Subcutaneous abdominal adipose tissue (tissue), 5 donors: ENCODE data around the gene TEAD1.
A peak's percentile ranks its signal among the peaks of the same experiment; 100 is the strongest.

Experiments
- H3K27ac ChIP-seq: one replicate; pipeline ENCODE4 v1.7.0; 2013; ENCODE audit warnings: low read depth, mild to moderate bottlenecking, inconsistent platforms, low read length, moderate library complexity
- H3K27me3 ChIP-seq, 5 donors: one replicate each; pipeline ENCODE4 v1.7.0; 2013; ENCODE audit warnings: low read length in 5 of 5, inconsistent platforms in 1 of 5; ENCODE audit not compliant: control insufficient read depth in 5 of 5, insufficient read depth in 4 of 5
- H3K36me3 ChIP-seq, 5 donors: one replicate each; pipeline ENCODE4 v1.7.0; 2013; ENCODE audit warnings: low read length in 5 of 5; ENCODE audit not compliant: control insufficient read depth in 5 of 5, insufficient read depth in 5 of 5
- H3K4me1 ChIP-seq, 5 donors: one replicate each; pipeline ENCODE4 v1.7.0; 2013; ENCODE audit warnings: low read length in 5 of 5, mild to moderate bottlenecking in 3 of 5, moderate library complexity in 1 of 5; ENCODE audit not compliant: control insufficient read depth in 5 of 5, insufficient read depth in 5 of 5
- H3K4me3 ChIP-seq, 5 donors: one replicate each; pipeline ENCODE4 v1.7.0; 2013; ENCODE audit warnings: low read length in 5 of 5, low read depth in 1 of 5
- H3K9ac ChIP-seq, 5 donors: one replicate each; pipeline ENCODE4 v1.7.0; 2013; ENCODE audit warnings: low read length in 5 of 5, mild to moderate bottlenecking in 4 of 5, moderate library complexity in 3 of 5
- H3K9me3 ChIP-seq, 5 donors: one replicate each; pipeline ENCODE4 v1.7.0; 2013; ENCODE audit warnings: low read length in 5 of 5; ENCODE audit not compliant: control insufficient read depth in 5 of 5
- donor health status: healthy.
- donor health status: healthy.
- donor health status: healthy.
- donor health status: healthy.
- donor health status: healthy.

Gene TEAD1

GRCh38 chr11:12818333-12819015 is 144.3 kb downstream of the TEAD1 start:
- Histone ChIP-seq H3K9me3 (no peaks in the 10 kb centered on the region), H3K27me3 (no peaks in the 10 kb centered on the region), H3K4me3 (no peak overlapping the region), H3K27ac (peak overlapping the region; percentile 91), H3K9ac (no peak overlapping the region), H3K4me1 (peaks cover 15 to 51% (median 48%) of the 10 kb centered on the region in 5 donors), H3K36me3 (no peaks in the 10 kb centered on the region)

- Histone ChIP-seq H3K4me1 (peaks cover 6 to 41% (median 25%) of the 10 kb centered on the region in 5 donors), H3K36me3 (no peaks in the 10 kb centered on the region), H3K4me3 (no peak overlapping the region), H3K27ac (no peak overlapping the region), H3K27me3 (no peaks in the 10 kb centered on the region), H3K9me3 (no peaks in the 10 kb centered on the region), H3K9ac (no peak overlapping the region)
These were observed 148.3 kb downstream of the TEAD1 start for GRCh38 chr11:12822392-12823022.

DNA sequence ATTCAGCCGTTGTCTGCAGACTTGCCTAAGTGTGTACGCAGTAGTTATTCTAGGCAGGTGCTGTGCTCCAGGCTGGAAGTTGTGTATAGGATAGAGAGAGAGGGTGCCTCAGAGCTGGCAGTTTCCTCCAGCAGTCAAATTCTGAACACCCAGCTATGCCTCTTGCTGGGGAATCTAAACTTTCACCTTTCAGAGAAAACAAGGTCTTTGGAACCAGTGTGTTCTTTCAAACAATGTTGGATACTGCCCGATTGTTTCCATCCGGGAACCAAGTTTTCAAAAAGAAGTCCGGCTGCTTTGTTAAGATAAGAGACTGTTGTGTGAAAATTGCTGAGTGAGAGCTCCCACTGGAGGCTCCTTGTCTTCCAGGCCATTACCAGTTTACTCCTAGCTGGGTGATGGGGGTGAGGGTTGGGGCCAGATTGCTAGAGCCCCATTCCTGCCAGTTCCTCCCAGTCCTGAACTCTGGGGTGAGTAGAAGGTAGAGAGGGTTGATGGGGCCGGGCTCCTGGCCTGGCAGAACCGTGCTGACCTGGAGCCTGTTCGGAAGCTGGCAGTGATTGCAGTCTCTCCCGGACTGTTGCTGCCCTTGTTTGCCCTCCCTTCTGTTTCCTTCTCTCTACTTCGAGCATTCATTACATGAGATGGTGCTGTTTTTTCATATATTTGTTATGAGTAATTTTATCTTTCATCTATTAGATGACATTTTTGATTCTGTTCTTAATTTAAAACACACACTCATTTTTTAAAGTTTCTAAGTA is 150.2 kb downstream of the TEAD1 start:
- H3K4me3 ChIP-seq, result no peak overlapping the region
- H3K27ac ChIP-seq, result peak overlapping the region; percentile 32
- H3K9me3 ChIP-seq, result no peaks in the 10 kb centered on the region
- no peak overlapping the region for H3K9ac ChIP-seq
- no peaks in the 10 kb centered on the region for H3K36me3 ChIP-seq
- peaks cover 10 to 40% (median 25%) of the 10 kb centered on the region in 5 donors for H3K4me1 ChIP-seq
- no peaks in the 10 kb centered on the region for H3K27me3 ChIP-seq

DNA sequence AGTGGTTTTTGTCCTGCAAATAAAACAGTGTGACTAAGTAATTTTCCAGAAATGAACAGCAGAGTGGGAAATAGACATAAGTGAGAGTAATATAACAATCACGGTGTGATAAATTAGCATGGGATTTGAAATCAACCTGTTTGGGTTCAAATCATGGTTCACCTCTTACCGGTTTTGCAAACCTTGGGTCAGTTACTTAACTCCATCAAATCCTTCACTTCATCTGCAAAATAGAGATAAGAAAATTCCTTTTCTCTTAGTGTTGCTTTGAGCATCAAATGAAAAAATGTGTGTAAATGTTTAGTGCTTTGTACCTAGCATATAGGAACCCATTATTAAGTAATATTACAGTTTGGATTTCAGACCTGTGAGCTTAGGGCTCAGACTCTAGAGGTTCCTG is 152.2 kb downstream of the TEAD1 start:
- H3K27ac ChIP-seq, result no peak overlapping the region

GRCh38 chr11:12827369-12827768 is 153.1 kb downstream of the TEAD1 start:
- Histone ChIP-seq H3K4me1 (peaks cover 10 to 39% (median 24%) of the 10 kb centered on the region in 5 donors), H3K9me3 (no peaks in the 10 kb centered on the region), H3K36me3 (no peaks in the 10 kb centered on the region), H3K4me3 (peak overlapping the region in 2 of 5 donors; percentile 69 to 92), H3K27ac (peak overlapping the region; percentile 79), H3K9ac (peak overlapping the region in 1 of 5 donors; percentile 1), H3K27me3 (no peaks in the 10 kb centered on the region)

More for the DNA sequence above, 152.2 kb downstream of the TEAD1 start:
- no peaks in the 10 kb centered on the region for H3K36me3 ChIP-seq
- no peak overlapping the region for H3K4me3 ChIP-seq
- no peaks in the 10 kb centered on the region for H3K27me3 ChIP-seq
- no peak overlapping the region for H3K9ac ChIP-seq
- H3K4me1 ChIP-seq, result peaks cover 10 to 40% (median 24%) of the 10 kb centered on the region in 5 donors
- H3K9me3 ChIP-seq, result no peaks in the 10 kb centered on the region

DNA sequence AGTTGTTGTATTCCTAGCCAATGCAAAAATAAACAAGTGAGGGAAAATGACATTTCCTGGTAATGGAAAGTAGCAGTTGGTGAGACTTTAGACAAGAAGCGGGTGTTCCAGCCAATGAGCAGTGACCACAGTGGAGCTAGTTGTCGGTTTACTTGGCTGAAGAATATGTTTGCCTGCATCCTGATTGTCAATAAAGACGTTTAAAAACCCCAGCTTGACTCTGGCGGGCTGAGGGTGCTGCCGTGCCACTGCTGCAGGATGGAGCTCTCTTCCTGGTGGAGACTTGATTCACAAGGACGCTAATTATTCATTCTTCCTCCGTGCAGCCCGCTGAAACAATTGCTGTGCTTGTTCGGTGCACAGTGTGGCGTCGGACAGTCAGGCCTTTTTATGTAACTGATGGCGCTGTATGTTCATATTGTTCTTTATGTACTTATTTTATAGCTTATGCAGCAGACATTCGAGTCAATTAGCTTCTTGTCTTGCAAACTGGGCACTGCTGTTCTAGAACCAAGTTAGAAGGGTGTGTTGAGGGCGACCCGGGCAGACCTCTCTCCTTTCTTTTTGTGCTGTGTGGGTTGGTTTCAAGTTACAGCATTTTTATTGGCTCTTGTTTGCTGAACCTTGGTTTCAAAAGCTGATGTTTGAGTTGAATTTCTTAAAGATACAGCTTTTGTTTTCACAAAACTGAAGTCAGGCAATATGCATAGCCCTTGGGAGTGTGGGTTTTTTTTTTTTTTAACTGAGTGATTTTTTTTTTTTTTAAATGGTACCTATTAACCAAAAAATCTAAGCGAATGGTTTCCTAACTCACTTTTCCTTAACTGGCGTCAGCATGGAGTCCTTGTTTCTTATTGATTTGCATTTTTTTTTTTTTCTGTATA is 153.9 kb downstream of the TEAD1 start:
- Histone ChIP-seq H3K4me3 (peak overlapping the region; percentile 55 to 92 (median 72)), H3K27ac (peak overlapping the region; percentile 79), H3K9ac (peak overlapping the region in 3 of 5 donors; percentile 1 to 56 (median 48)), H3K36me3 (no peaks in the 10 kb centered on the region), H3K4me1 (peaks cover 10 to 37% (median 28%) of the 10 kb centered on the region in 5 donors), H3K27me3 (no peaks in the 10 kb centered on the region), H3K9me3 (no peaks in the 10 kb centered on the region)

- Histone ChIP-seq H3K36me3 (no peaks in the 10 kb centered on the region), H3K9ac (no peak overlapping the region), H3K4me1 (peaks cover 6 to 31% (median 28%) of the 10 kb centered on the region in 5 donors), H3K9me3 (no peaks in the 10 kb centered on the region), H3K27me3 (no peaks in the 10 kb centered on the region), H3K27ac (peak overlapping the region; percentile 79), H3K4me3 (peak overlapping the region in 2 of 5 donors; percentile 72 to 92)
These were observed 154.9 kb downstream of the TEAD1 start for GRCh38 chr11:12829131-12829530.

DNA sequence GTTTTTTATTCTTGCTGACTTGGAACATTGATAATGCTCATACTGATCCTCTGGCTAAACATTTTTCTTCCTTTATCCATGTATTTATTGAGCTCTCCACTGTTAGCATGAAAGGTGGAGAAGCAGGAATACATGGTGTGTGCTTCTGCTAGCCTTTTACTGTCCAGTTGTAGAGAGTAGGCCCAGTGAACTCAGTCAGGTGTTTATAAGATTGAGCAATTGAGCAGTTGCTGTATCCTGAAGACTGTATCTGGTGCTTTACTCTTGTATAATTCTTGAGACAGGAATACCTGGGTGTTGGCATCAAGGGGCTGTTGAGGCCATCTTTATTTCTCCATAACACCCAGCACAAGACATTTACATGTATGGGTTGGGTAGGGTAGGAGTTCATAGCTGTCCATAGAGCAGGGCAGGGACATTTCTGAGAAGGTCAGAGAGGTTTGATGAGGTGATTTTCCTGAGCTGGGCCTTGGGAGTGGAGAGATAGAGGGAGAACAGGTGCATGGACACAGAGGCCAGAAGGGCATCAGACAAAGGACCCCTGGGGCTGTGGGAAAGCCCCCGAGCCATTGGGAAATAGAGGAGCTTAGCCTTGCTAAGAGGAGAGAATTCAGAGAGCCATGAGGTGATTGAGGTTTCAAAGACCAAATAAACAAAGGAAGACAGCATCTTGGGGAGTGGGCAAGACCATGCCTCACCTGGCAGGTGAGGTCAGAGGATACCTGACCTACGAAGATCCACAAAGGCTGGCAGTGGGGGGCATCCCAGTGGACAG is 155.5 kb downstream of the TEAD1 start:
- Histone ChIP-seq H3K9ac (no peak overlapping the region), H3K4me1 (peaks cover 6 to 29% (median 22%) of the 10 kb centered on the region in 5 donors), H3K27me3 (no peaks in the 10 kb centered on the region), H3K4me3 (no peak overlapping the region), H3K27ac (peak overlapping the region; percentile 79), H3K9me3 (no peaks in the 10 kb centered on the region), H3K36me3 (no peaks in the 10 kb centered on the region)
